Forelimb muscle (tissue), 1 donor: Measurements from ENCODE around the gene SMURF1. TPM values are rescaled to one million over a fixed set of nuclear protein-coding genes. Genes with fewer than 3 reads are reported as not detected.
A peak's percentile ranks its signal among the peaks of the same experiment; 100 is the strongest.
"Not testable (repeated sequence)": the region's sequence is repeated elsewhere in the genome, so short reads cannot be mapped to it uniquely, and the experiment has no call there.

ENCODE experiments used
- DNase-seq: peaks from one replicate; pipeline ENCODE4 v3.0.0-alpha.2; 2013; ENCODE audit warnings: low read depth
- polyA plus RNA-seq: library from polyadenylated mRNA; unstranded; fragments of 120-200 nt; gene quantifications from one replicate; pipeline ENCODE4 v1.2.1, GENCODE V29; 2013; ENCODE audit not compliant: insufficient read length

SMURF1 gene
- polyA plus RNA-seq, 1 donor: 8.8 TPM

DNA sequence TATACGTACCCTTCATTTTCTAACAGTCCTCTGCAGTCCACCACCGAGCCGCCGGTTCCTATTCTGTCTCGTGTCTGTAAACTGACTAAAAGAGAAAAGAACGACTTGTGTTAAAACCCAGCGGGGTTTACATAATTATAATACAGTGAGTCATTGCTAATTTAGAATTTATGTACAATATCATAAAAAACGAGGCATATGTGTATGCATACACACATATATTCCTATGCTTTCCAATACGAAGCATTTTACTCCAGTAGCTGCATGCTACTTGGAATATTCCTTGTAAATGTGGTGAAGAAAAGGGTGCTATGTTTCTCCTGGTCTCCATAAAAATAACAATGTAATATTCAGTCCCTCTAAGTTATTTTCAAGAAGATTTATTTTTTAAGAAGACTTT is 89.1 kb downstream of the SMURF1 start:
- no peak for DNase-seq

DNA sequence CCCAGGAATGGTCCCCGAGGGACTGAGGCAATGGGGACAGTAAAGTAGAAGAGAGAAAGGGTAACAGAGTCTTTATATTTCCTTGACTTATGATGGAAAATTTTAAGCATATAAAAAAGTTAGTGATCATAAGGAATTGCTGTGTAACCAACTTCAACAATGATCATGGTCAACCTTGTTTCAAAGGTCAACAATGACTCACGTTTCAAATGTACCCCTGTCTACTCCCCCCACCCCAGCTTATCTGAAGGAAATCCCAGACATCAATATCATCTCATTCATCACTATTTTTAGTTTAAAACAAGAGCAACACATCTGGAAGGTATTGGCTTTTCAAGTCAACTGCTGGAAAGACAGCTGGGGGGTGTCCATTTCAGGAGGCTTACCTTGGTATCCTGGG is 92.9 kb downstream of the SMURF1 start:
- DNase-seq: no peak

DNA sequence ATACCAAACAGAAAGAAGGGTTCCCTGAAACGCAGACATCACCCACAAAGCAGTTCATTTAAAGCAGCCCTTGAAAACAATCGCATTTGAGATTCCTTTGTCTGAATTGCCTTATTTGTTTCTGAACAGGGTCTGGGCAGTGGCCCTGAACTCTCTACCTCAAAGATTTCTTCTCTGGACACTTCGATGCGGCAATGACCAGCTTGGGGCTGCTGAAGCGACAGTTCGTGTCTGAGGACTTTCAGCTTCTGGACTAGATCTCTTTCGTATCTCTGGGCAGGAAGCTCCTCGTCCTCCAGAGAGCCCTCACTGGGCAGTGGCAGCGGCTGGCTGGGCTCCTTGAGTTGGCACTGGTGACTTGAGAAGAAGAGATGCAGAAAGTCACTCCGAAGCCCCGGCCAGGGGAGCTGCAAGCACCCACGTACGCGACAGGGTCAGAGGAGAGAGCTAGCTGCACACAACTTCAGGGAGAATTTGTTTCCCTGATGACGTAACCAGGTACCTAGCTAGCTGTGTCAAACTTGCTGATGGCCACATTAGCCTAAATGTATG is 96.3 kb downstream of the SMURF1 start:
- DNase-seq: no peak

DNA sequence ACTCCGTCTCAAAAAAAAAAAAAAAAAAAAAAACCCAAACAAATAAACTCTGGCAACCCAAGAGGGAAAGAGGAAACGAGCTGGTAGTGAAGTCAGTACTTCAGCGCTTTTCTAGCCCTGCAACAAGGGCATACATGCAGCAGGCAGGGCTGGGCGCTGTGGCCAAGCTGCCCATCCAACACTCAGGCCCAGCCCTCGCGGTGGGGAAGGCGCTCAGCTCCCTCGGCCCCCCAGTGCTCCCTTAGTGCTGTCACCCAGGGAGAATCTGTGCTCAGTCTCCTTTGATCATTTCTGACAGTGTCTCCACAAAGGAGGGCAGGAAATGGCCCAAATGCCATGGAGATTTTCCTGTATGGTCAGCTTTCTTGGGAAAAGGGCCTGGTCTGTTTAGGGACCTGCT is 97.2 kb downstream of the SMURF1 start:
- DNase-seq: no peak

DNA sequence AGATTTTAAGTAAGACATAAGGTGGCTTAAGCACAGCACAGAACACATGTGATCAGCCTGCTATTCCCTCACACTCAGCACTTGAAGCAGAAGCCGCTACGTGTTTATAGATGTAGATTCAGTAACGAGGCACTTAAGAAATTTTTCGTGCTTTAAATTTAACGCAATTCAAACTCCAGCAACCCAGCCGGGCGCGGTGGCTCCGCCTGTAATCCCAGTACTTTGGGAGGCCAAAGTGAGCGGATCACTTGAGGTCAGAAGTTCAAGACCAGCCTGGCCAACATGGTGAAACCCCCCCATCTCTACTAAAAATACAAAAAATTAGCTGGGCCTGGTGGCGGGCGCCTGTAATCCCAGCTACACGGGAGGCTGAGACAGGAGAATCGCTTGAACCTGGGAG is 97.6 kb downstream of the SMURF1 start:
- not testable (repeated sequence) for DNase-seq

DNA sequence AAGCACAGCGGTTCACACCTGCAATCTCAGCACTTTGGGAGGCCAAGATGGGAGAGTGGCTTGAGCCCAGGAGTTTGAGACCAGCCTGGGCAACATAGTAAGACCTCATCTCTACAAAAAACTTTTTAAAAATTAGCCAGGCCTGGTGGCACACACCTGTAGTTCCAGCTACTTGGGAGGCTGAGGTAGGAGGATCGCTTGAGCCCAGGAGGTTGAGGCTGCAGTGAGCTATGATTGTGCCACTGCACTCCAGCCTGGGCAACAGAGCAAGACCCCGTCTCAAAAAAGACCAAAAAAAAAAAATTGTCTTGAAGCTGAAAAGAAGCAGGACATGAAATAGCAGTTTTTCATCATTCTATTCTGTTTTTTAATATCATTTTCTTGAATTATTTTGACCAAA is 99.0 kb downstream of the SMURF1 start:
- DNase-seq: not testable (repeated sequence)

DNA sequence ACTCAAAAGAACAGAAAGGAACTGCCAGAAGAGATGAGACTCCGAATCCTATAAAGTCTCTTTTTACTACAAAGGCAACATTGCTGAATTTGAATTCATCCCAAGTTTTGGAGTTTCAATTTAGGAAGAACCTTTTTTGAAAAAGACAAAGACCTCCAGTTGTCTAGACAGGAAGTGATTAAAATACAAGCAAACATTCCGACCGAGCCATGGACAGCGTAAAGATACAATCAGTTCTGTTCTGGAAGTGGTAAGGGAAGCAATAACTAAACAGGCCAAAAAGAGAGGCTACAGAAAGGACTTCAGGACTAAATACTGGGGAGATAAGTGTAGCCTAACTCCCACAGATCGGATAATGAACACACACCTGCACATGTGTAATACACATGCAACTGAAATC is 101.0 kb downstream of the SMURF1 start:
- no peak for DNase-seq

DNA sequence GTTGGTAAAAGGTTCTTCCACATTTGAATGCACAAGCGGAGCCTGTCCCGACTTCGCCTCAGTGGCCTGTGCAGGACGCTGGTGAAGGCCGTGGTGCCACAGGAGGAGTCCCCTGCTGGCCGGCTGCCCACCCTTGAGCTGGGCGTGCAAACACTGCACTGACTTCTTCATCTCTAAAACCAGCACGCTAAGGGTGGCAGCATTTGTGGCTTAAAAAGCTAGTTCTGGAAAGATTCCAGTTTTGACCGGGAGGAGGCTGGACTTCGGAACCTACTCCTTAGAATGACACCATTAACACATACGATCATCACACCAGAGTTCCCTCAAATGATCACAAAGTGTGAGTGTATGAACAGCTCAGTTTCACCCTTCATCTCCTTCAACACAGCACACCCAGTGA is 102.4 kb downstream of the SMURF1 start:
- DNase-seq: no peak

DNA sequence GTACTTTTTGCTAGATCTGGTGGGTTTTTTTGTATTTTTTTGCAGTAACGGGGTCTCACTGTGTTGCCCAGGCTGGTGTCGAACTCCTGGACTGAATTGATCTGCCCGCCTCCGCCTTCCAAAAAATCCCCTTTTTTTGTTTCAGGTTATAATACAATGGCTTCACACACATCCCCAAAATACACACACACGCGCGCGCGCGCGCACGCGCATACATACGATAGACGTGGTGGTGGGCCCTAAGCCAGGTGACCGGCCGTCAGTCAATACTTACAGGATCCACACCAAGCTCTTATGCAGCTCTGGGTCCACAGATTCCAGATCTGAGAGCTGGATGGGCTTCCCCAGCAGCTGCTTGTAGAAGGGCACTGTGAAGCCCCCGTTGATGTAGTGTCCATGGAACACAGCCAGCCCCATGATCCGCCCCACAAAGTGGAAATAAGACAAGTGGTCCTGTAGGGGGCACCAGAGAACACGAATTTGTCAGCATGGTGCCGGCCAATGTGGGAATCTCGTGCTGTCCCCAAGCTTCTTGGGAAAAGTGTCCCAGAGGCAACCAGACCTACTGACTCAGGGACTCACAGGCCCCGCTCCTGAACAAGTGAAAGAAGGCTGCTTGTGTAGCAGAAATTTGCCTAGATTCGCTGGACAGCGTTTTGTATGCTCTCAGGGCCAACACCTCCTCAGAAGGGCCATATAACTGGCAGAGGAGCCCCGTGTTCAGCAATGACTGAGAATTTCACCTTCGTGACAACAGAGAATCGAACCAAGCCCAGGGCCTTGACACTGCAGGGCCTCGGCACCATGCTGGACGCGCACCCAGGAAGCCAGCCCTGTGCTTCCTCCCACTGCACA is 103.6 kb downstream of the SMURF1 start:
- DNase-seq: peak; percentile 75

DNA sequence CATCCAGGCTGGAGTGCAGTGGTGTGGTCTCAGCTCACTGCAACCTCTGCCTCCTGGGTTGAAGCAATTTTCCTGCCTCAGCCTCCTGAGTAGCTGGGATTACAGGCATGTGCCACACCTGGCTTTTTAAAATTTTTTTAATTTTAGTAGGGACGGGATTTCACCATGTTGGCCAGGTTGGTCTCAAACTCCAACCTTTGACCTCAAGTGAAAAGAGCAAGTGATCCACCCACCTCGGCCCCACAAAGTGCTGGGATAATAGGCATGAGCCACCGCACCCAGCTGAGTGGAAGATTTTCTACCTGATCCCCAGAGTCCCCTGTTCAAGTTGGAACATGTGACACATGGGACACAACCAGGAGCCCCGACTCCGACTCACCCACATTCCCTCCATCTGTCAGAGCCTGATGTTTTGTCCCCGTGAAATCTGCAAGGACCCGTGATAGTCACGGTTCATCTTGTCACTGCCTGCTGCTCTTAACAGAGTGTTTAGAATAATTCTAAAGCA is 104.5 kb downstream of the SMURF1 start:
- no peak for DNase-seq

DNA sequence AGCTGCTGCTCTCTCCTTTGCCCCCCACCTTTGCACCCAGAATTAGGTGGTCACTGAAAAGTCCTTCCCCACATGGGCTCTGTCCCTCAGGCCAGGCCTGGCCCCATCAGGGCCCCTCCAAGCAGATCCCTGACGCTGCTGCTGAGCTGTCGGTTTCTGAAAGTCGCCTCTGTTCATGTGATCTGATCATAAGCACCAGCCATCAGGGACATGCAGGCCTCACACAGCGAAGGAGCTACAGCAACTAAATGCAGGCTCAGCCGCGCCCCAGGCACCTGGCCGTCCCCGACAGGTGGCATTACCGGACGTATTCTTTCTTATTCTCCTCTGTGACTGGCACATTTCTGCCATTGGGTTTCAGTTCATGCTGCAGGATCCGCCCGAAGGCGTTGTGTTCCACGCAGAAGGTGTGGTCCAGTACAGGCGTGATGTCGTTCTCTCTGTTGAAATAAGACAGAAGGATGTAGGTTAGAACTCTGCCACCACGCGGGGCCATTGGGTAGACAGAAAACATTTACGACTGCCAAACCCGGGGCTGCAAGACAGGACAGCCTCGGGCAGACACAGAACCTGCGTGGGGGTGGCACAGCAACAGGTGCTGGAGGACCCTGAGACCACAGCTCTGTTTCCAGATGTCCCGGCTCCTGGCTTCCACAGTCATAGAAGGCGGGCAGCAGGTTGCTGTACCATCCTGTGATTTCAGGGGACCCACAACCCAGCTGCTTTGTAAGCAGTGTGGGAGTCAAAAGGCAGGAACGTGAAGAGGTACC is 105.6 kb downstream of the SMURF1 start:
- no peak for DNase-seq

DNA sequence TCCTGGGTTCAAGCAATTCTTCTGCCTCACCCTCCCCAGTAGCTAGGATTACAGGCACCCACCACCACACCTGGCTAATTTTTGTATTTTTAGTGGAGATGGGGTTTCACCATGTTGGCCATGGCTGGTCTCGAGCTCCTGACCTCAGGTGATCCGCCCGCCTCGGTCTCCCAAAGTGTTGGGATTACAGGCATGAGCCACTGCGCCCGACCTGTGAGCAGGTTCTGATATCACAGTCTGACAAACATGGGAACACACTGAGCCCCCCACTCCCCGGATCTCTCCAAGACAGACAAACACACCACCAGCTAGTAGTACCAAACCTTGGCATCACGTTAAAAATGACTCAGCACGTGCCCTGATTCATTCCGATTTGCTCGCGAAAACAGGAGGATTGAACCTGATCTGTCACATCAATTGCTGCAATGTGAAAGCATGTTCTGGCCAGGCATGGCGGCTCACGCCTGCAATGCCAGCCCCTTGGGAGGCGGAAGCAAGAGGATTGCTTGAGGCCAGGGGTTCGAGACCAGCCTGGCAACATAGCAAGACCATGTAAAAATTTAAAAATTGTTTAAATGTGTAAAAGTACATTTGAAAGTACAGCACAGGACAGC is 106.5 kb downstream of the SMURF1 start:
- no peak for DNase-seq

DNA sequence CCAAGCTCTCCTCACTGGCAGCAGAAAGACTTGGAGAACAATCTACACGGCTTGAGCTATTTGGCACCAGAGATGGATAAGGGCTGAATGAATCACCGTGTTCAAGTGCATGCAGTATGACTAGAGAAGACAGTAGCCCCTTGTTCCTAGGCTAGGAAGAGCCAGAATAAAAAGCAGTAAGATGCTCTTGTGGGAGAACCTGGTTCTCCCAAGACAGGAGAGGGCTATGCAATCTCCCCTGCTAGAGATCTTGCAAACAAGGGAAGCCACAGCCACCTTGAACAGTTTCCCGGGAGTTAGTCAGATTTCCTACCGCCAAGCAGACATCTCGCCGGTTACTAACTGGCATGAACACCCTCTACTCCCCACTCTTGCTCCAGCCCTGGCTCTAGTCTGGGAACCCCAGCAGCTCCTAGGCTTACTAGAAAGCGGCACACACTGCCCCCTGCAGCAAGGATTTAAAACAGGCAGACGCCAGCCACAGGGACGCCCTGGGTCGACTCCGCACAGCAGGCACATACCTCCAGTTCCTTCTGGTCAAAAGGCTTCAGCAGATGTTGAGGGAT is 107.3 kb downstream of the SMURF1 start:
- DNase-seq: no peak

DNA sequence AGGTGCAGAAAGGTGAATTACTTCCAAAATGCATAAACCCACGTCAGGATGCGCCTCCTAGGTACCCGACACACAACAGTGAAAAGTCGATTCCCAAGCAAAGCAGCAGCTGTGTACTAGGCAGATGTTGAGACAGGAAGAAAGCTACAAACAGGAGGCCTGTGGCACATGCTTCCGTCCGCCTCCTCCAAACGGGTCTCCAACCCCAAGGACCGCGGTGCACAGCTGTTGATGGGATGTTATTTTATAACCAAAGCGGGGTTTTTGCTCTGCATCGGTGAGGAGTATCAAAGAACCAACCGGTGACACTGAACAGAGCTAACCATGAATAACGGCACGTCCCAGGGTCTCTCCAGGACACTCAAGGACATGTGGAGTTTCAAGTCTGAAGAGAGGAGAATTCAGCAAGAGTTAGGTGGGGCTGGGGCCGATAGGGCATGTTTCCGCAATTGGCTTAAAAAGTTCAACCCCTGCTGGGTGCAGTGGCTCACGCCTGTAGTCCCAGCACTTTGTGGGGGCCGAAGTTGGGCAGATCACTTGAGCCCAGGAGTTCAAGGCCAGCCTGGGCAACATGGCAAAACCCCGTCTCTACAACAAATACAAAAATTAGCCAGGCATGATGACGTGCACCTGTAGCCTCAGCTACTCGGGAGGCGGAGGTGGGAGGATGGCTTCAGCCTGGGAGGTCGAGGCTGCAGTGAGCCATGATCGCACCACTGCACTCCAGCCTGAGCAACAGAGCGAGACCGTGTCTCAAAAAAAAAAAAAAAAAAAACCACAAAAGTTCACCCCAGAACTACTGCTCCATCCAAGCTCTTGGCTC is 108.0 kb downstream of the SMURF1 start:
- no peak for DNase-seq

DNA sequence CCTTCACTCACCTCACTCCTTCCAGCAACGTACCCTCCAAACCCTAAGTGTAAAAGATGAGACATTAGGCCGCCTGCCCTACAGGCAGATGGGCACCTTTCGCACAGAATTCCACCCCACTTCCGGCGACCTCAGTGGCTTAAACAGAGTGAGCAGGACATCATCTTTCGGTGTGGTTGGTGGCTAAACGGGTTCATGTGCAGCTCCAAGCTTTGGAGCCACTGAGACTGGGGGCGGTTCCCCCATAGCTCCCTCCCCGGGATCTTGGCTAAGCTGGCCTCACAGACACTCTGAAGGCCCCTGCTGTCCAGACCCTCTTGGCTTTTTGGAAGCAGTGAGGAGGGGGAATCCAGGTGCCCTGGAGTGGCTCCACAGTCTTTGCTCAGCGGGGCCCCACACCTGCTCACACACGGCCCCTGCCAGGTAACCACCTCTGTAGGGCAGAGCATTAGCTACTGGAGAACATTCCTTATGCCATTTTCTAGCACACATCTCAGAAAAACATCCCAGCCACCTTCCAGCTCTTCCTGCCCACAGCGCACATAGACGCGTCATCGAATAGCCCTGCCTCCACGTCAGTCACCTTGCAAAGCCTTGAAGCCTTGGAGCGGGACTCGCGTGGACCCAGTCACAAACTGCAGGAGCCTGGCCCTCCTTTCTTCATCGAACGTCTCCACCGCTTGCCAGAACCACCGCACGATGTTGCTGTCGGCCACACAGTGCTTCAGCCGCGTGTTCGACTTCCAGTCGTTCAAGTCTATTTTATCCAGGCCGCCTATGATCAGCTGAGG is 108.8 kb downstream of the SMURF1 start:
- no peak for DNase-seq

DNA sequence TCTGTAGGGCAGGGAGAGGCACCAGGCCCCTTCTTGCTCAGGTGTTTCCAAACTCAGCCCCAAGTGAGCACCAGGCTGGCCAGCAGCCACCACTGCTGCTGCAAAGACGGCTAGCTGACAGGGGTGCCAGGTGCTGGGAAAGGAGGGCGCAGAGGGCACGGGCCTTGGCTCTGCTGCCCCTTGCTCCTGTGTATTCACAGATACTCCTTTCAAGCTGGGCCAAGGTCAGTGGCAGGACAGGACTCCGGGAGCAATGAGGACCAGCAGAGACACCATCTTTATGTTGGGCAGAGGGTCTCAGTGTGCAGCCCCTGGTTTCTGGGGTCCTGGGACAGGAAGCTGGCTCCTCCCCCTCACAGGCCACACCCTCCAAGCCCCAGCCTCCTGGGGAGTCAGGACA is 110.1 kb downstream of the SMURF1 start:
- DNase-seq: no peak

DNA sequence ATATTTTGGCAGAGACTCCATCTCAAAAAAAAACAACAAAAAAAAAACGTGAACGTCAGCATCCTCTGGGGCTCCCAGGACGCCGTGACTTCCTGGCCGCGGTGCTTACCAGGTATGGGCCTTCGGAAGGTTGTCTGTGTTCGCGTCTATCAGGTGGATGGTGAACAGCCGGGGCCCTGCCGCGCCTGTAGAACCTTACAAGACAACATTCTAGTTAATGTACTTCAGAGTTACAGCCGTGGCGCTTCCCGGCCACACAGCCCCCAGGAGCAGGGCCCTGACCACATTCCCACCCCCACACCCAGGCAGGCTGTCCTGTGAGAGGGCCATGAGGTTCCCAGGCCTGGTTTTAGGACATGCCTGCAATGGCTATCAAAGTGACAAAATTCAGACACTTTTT is 111.0 kb downstream of the SMURF1 start:
- DNase-seq: no peak

DNA sequence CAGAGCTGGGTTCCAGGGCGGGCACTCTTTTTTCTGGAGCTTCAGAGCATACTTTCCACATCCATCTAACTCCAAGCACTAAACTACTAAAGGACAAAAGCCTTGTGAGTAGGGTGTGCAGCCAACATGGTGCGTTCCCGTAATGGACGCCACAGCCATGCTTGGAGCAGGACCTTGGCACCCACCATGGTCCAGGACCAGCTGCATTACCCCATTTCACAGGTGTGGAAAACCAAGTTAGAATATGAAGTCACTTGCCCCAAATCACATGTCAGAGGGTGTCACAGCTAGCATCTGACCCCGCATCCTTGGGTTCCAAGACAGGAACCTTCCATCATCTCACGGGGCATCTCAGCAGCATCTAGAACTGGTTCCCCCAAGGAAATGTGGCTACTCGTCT is 112.4 kb downstream of the SMURF1 start:
- no peak for DNase-seq

DNA sequence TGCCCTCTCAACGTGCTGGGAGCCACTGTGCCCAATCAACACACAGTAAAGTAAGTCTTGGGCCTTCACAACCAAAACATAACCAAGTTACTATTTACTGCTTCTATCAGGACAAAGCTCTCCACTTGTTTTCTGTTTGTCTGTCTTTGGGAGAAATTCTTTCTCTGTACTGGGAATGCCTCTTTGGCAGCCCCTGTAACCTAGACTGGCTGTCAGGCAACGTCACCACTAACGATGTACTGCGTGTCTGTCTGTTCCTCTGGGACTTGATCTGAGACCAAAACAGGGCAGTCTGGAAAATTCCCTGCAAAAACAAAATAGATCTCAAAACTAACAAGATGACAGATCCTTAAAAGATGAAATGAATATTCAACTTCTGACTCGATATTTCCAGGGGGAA is 113.0 kb downstream of the SMURF1 start:
- DNase-seq: no peak

DNA sequence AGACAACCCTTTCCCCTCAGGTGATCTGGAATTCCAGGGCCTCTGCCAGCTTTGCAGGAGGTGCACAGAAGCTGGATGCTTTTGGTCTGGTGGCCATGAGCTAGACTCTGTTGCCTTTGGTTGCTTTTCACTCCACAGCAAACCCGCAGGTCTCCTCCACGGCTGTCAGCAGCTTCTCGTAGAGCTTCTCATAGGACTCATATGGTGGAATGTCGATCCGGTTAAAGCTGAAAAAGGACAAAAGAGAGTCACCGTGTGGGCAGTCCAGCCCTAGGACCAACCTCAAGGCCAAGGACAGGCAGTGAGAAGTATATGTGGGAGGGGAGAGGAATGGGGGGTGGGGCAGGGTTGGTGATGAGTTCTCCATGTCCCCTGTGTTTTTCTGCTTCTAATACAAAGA is 113.5 kb downstream of the SMURF1 start:
- DNase-seq: no peak
